A549 (cell line): ENCODE data around the gene MSRB3. TPM values are rescaled to one million over a fixed set of nuclear protein-coding genes. Genes with fewer than 3 reads are reported as not detected.

ENCODE experiments used
- ATAC-seq, 2 experiments: fragments of 200-7000 bp in 1 of 2; fragments of >200 bp in 1 of 2; cut with Nextera tagmentation in 1 of 2; cut with Tn5 transposase in 1 of 2; 3 replicates each; pipeline versions ENCODE4 v1.8.0 to v1.9.1; 2018 to 2020; ENCODE audit warnings: mild to moderate bottlenecking in 1 of 2, moderate library complexity in 1 of 2
- CTCF ChIA-PET: fragments of 300-600 bp; sonication (Branson Sonifier 250); formaldehyde crosslinking; extraction: SDS; loops from one replicate; lab custom pipeline; 2021; ENCODE audit warnings: antibody characterized with exemption, inconsistent platforms; lab: Yijun Ruan, JAX
- POLR2A ChIA-PET: fragments of 350-600 bp; formaldehyde crosslinking; extraction: SDS; loops from one replicate; lab custom pipeline; 2021; ENCODE audit warnings: antibody characterized with exemption, inconsistent platforms; lab: Yijun Ruan, JAX
- DNase-seq, 2 experiments: peaks; one replicate each; pipeline versions ENCODE4 v3.0.0 to v3.0.0-alpha.2; 2011 to 2016; ENCODE audit warnings: low read depth in 1 of 2, low spot score in 1 of 2
- FAIRE-seq: peaks from 2 replicates; lab custom pipeline; 2011; peaks lifted over from hg19 to GRCh38; lab: Jason Lieb, UNC
- H3K27ac ChIP-seq, 2 experiments: fragments of >200 bp; sonication (Bioruptor Twin); formaldehyde crosslinking; 3 replicates each; pipeline ENCODE4 v1.5.1; 2016 to 2017
- H3K4me1 ChIP-seq: fragments of >200 bp; sonication (Bioruptor Twin); formaldehyde crosslinking; 3 replicates; pipeline ENCODE4 v1.6.1; 2016
- H3K4me2 ChIP-seq: fragments of >200 bp; sonication (Bioruptor Twin); formaldehyde crosslinking; 3 replicates; pipeline ENCODE4 v1.6.1; 2016
- H3K4me3 ChIP-seq: fragments of >200 bp; sonication (Bioruptor Twin); formaldehyde crosslinking; 3 replicates; pipeline ENCODE4 v1.5.1; 2016
- H3K9me3 ChIP-seq: fragments of >200 bp; sonication (Bioruptor Twin); formaldehyde crosslinking; 3 replicates; pipeline ENCODE4 v1.6.1; 2016
- BHLHE40 ChIP-seq: IDR thresholded peaks from 2 replicates; pipeline ENCODE4 v1.6.1; 2012; ENCODE audit warnings: low read depth, low read length, inconsistent platforms
- CTCF ChIP-seq: fragments of >200 bp; sonication (Bioruptor Twin); formaldehyde crosslinking; IDR thresholded peaks from 3 replicates; pipeline ENCODE4 v1.5.1; 2016
- E2F6 ChIP-seq: IDR thresholded peaks from 2 replicates; pipeline ENCODE4 v1.6.1; 2012; ENCODE audit warnings: low read depth, borderline replicate concordance
- EHF ChIP-seq: fragments of 250-450 bp; sonication (Bioruptor Pico); IDR thresholded peaks from 2 replicates; pipeline ENCODE4 v1.5.0; 2020; ENCODE audit warnings: mild to moderate bottlenecking
- EHMT2 ChIP-seq: fragments of 200-600 bp; sonication (generic); IDR thresholded peaks from 2 replicates; pipeline ENCODE4 v1.6.1; 2016; ENCODE audit warnings: antibody characterized with exemption, low read depth, mild to moderate bottlenecking, moderate library complexity
- ELK1 ChIP-seq: fragments of 150-350 bp; IDR thresholded peaks from 2 replicates; pipeline ENCODE4 v1.6.1; 2014; ENCODE audit warnings: low read depth, mild to moderate bottlenecking, low read length
- ESRRA ChIP-seq: fragments of 150-350 bp; IDR thresholded peaks from 2 replicates; pipeline ENCODE4 v1.6.1; 2014; ENCODE audit warnings: mild to moderate bottlenecking, low read length, borderline replicate concordance
- FOSB ChIP-seq: fragments of 250-450 bp; sonication (Bioruptor Pico); IDR thresholded peaks from 2 replicates; pipeline ENCODE4 v1.5.0; 2020; ENCODE audit warnings: mild to moderate bottlenecking, moderate library complexity
- FOSL2 ChIP-seq, 2 experiments: fragments of 450-650 bp in 1 of 2; fragments of >200 bp in 1 of 2; sonication (Bioruptor Twin) in 1 of 2; formaldehyde crosslinking; IDR thresholded peaks; 2 replicates each; pipeline versions ENCODE4 v1.5.0 to v1.6.1; 2016 to 2020; ENCODE audit warnings: mild to moderate bottlenecking in 1 of 2, moderate library complexity in 1 of 2
- FOXS1 ChIP-seq: fragments of 250-450 bp; sonication (Bioruptor Pico); IDR thresholded peaks from 2 replicates; pipeline ENCODE4 v1.5.0; 2020; ENCODE audit warnings: mild to moderate bottlenecking, moderate library complexity
- HES2 ChIP-seq: fragments of >200 bp; sonication (Bioruptor Twin); formaldehyde crosslinking; IDR thresholded peaks from 2 replicates; pipeline ENCODE4 v1.6.1; 2016
- HMGXB4 ChIP-seq: fragments of 250-450 bp; sonication (Bioruptor Pico); IDR thresholded peaks from 2 replicates; pipeline ENCODE4 v1.5.0; 2021; ENCODE audit warnings: mild to moderate bottlenecking, moderate library complexity, borderline replicate concordance
- HOXA7 ChIP-seq: fragments of 250-450 bp; sonication (Bioruptor Pico); IDR thresholded peaks from 2 replicates; pipeline ENCODE4 v1.5.0; 2020; ENCODE audit warnings: mild to moderate bottlenecking, moderate library complexity
- HOXB13 ChIP-seq: fragments of 250-450 bp; sonication (Bioruptor Pico); IDR thresholded peaks from 2 replicates; pipeline ENCODE4 v1.5.0; 2020; ENCODE audit warnings: low read depth, mild to moderate bottlenecking, moderate library complexity
- HOXB5 ChIP-seq: fragments of 250-450 bp; sonication (Bioruptor Pico); IDR thresholded peaks from 2 replicates; pipeline ENCODE4 v1.5.0; 2020; ENCODE audit warnings: mild to moderate bottlenecking, moderate library complexity
- JUN ChIP-seq, 2 experiments: fragments of >200 bp; sonication (Bioruptor Twin); formaldehyde crosslinking; IDR thresholded peaks; 2 replicates in 1 of 2; 3 replicates in 1 of 2; pipeline ENCODE4 v1.6.1; 2016 to 2017
- MAFK ChIP-seq: fragments of 450-650 bp; IDR thresholded peaks from 2 replicates; pipeline ENCODE4 v1.6.1; 2014; ENCODE audit not compliant: partially characterized antibody
- NFE2L2 ChIP-seq: fragments of 150-350 bp; conservative IDR thresholded peaks from 2 replicates; pipeline ENCODE4 v1.6.1; 2014; ENCODE audit warnings: low read length
- NPAS2 ChIP-seq: fragments of 250-450 bp; sonication (Bioruptor Pico); IDR thresholded peaks from 2 replicates; pipeline ENCODE4 v1.8.0; 2022; ENCODE audit warnings: mild to moderate bottlenecking, moderate library complexity, borderline replicate concordance
- POLR2A ChIP-seq: IDR thresholded peaks from 2 replicates; pipeline ENCODE4 v1.6.1; 2012; ENCODE audit warnings: mild to moderate bottlenecking, low read length
- POLR2AphosphoS2 ChIP-seq: conservative IDR thresholded peaks from 2 replicates; pipeline ENCODE4 v1.6.1; 2012; ENCODE audit warnings: low read length, improper control_type of control experiment, inconsistent platforms
- RARB ChIP-seq: fragments of 250-450 bp; sonication (Bioruptor Pico); IDR thresholded peaks from 2 replicates; pipeline ENCODE4 v1.8.0; 2021; ENCODE audit warnings: mild to moderate bottlenecking, moderate library complexity
- REST ChIP-seq: fragments of 200-600 bp; sonication (generic); IDR thresholded peaks from 2 replicates; pipeline ENCODE4 v1.6.1; 2016; ENCODE audit warnings: antibody characterized with exemption, mild to moderate bottlenecking, moderate library complexity
- SREBF2 ChIP-seq: fragments of 450-650 bp; IDR thresholded peaks from 2 replicates; pipeline ENCODE4 v1.6.1; 2014; ENCODE audit warnings: mild to moderate bottlenecking, moderate library complexity
- TP53 ChIP-seq: fragments of 250-450 bp; sonication (Bioruptor Pico); IDR thresholded peaks from 2 replicates; pipeline ENCODE4 v1.5.0; 2021; ENCODE audit warnings: mild to moderate bottlenecking, moderate library complexity
- ZC3H11A ChIP-seq: fragments of 450-650 bp; IDR thresholded peaks from 2 replicates; pipeline ENCODE4 v1.6.1; 2014; ENCODE audit warnings: antibody characterized with exemption, mild to moderate bottlenecking
- ZNF302 ChIP-seq: fragments of 250-450 bp; sonication (Bioruptor Pico); IDR thresholded peaks from 2 replicates; pipeline ENCODE4 v1.9.0; 2021; ENCODE audit warnings: inconsistent platforms, mild to moderate bottlenecking, moderate library complexity
- ZSCAN20 ChIP-seq: fragments of 250-450 bp; sonication (Bioruptor Pico); IDR thresholded peaks from 2 replicates; pipeline ENCODE4 v1.8.0; 2022; ENCODE audit warnings: mild to moderate bottlenecking, moderate library complexity
- WGBS: methylation state at CpG from one replicate; pipeline ENCODE4 v1.1.6; 2017; ENCODE audit errors: missing lambda C conversion rate; 5-methylcytosine and 5-hydroxymethylcytosine counted together
- polyA minus RNA-seq: library from RNA; depleted of rRNA, polyadenylated mRNA; stranded (reverse); fragments of >200 nt; gene quantifications from 2 replicates; pipeline ENCODE4 v1.2.3, GENCODE V29; 2011; rRNA and poly(A)+ RNA removed
- polyA plus RNA-seq, 4 experiments: library from polyadenylated mRNA; depleted of rRNA in 3 of 4; stranded (reverse); fragments of >200 nt; fragmentation: RNase III in 1 of 4; extraction: RNeasy Plus Mini Kit Qiagen cat#74134 plus additional on column Dnase treatment in 1 of 4; gene quantifications; 2 replicates in 3 of 4; 3 replicates in 1 of 4; pipeline ENCODE4 v1.2.3, GENCODE V29; 2011 to 2017

The MSRB3 gene
- polyA plus RNA-seq (2011; rRNA removed), result 41.5 and 46.1 TPM in 2 replicates
- 19.8 and 22.2 TPM in 2 replicates for polyA plus RNA-seq (2012; cell fraction: cytosol; rRNA removed)
- 9.1 and 10.6 TPM in 2 replicates for polyA plus RNA-seq (2012; cell fraction: nucleus; rRNA removed)
- 24.6 to 27.6 TPM (median 25.2 TPM) in 3 replicates for polyA plus RNA-seq (2017; fragmentation: RNase III; extraction: RNeasy Plus Mini Kit Qiagen cat#74134 plus additional on column Dnase treatment)
- polyA minus RNA-seq, result 44.2 and 50.1 TPM in 2 replicates

- POLR2A ChIA-PET, result no interaction called here
- peak within 1 kb of the TSS; percentile 87 for H3K4me2 ChIP-seq
- DNase-seq (peak; percentile 75 to 81), FAIRE-seq (no peak), ATAC-seq (peak; percentile 89 to 93)
- WGBS, result 1% methylated on average over 49 of the region's 85 CpGs
- H3K4me1 ChIP-seq, result peaks cover 14% of the 10 kb centered on the region; the same call in 2 of the 3 replicates
- H3K27ac ChIP-seq, result peak within 1 kb of the TSS; percentile 89 to 91
- peak within 1 kb of the TSS; percentile 89 for H3K4me3 ChIP-seq
- CTCF ChIA-PET, result interaction anchor here (0.8 kb wide), 1 partner anchor 20 kb away, joined by 4 read pairs; no protein-coding TSS in a partner anchor
- no peaks in the 10 kb centered on the region for H3K9me3 ChIP-seq
- TF ChIP-seq ZC3H11A (no peak), EHF (CRISPR knock-in tag) (no peak), FOXS1 (CRISPR knock-in tag) (no peak), HMGXB4 (CRISPR knock-in tag) (0 out of 2 replicates have a peak, but pooled peaks have one; percentile 47), POLR2A (peak; percentile 69), BHLHE40 (no peak), NFE2L2 (no peak), HOXB5 (CRISPR knock-in tag) (no peak), EHMT2 (no peak), TP53 (CRISPR knock-in tag) (0 out of 2 replicates have a peak, but pooled peaks have one; percentile 29), CTCF (peak; percentile 22; the same call in 1 of the 3 replicates), HOXB13 (CRISPR knock-in tag) (no peak), POLR2AphosphoS2 (no peak), ESRRA (no peak), E2F6 (peak; percentile 49; the same call in 1 of the 2 replicates), JUN (IDR thresholded peaks at IDR 0.05) (peak; percentile 41 to 53; a peak in 2 of 5 replicates), HES2 (no peak), FOSL2 (IDR thresholded peaks at IDR 0.05) (no peak), FOSL2 (CRISPR knock-in tag; IDR thresholded peaks at IDR 0.05) (no peak), NPAS2 (CRISPR knock-in tag) (no peak), ELK1 (no peak), ZNF302 (CRISPR knock-in tag) (no peak), SREBF2 (no peak), HOXA7 (CRISPR knock-in tag) (no peak), ZSCAN20 (CRISPR knock-in tag) (no peak), RARB (no peak), FOSB (no peak), REST (no peak), MAFK (no peak)
Observed at GRCh38 chr12:65278576-65279368, at the start of gene MSRB3. MSRB3 (plus strand) TSS chr12:65278683; CDS start chr12:65308580, 29,897 bp downstream.
